ENCODE data around the gene RREB1. TPM values are rescaled to one million over a fixed set of nuclear protein-coding genes. Genes with fewer than 3 reads are reported as not detected.

The RREB1 gene
- polyA plus RNA-seq, 1 donor from 2014 or later: not detected

- H3K9ac ChIP-seq (ENCODE audit: low read length): no peak overlapping the region
- TF ChIP-seq CTCF (IDR thresholded peaks at IDR 0.05; ENCODE audit: poor library complexity, severe bottlenecking): no peak
- no peak for TF ChIP-seq EZH2 (IDR thresholded peaks at IDR 0.05; ENCODE audit: borderline replicate concordance, insufficient read depth, low read length, poor library complexity, severe bottlenecking)
- TF ChIP-seq TAF1 (IDR thresholded peaks at IDR 0.05; ENCODE audit: low read depth): no peak
- TF ChIP-seq RAD21 (conservative IDR thresholded peaks at IDR 0.05): no peak
- TF ChIP-seq MXI1 (conservative IDR thresholded peaks at IDR 0.05; ENCODE audit: poor library complexity, severe bottlenecking): no peak
- no peak for TF ChIP-seq REST (IDR thresholded peaks at IDR 0.05; ENCODE audit: borderline replicate concordance)
- TF ChIP-seq EP300 (conservative IDR thresholded peaks at IDR 0.05; ENCODE audit: poor library complexity, severe bottlenecking): no peak
- TF ChIP-seq POLR2AphosphoS5 (IDR thresholded peaks at IDR 0.05): no peak
- TF ChIP-seq SMC3 (conservative IDR thresholded peaks at IDR 0.05; ENCODE audit: poor library complexity): no peak
- no peak overlapping the region for H3K4me2 ChIP-seq (ENCODE audit: low read length)
- no peak overlapping the region for H3K4me3 ChIP-seq (ENCODE audit: low read length)
- no peak overlapping the region for H3K27ac ChIP-seq (ENCODE audit: low read length)
- H3K27me3 ChIP-seq (ENCODE audit: insufficient read depth, low read depth, low read length): no peaks in the 10 kb centered on the region
- H2AFZ ChIP-seq (ENCODE audit: low read depth, low read length): no peak overlapping the region
- H3K36me3 ChIP-seq (ENCODE audit: insufficient read depth, low read length): no peaks in the 10 kb centered on the region
- no peaks in the 10 kb centered on the region for H3K79me2 ChIP-seq (replicated peaks; ENCODE audit: insufficient read depth, low read length)
- no peaks in the 10 kb centered on the region for H4K20me1 ChIP-seq (ENCODE audit: insufficient read depth)
- no peaks in the 10 kb centered on the region for H3K9me2 ChIP-seq (ENCODE audit: insufficient read depth, low read length)
- H3F3A ChIP-seq (ENCODE audit: insufficient read depth, low read length, poor library complexity, severe bottlenecking): no peaks in the 10 kb centered on the region
- H3K9me3 ChIP-seq (ENCODE audit: low read length): no peaks in the 10 kb centered on the region
These were observed 83.0 kb downstream of the RREB1 start for GRCh38 chr6:7190791-7191190.

GRCh38 chr6:7193122-7193521, 85.4 kb downstream of the RREB1 start:
- Histone ChIP-seq H3K27me3 (ENCODE audit: insufficient read depth, low read depth, low read length) (no peaks in the 10 kb centered on the region), H3F3A (ENCODE audit: insufficient read depth, low read length, poor library complexity, severe bottlenecking) (no peaks in the 10 kb centered on the region), H3K27ac (ENCODE audit: low read length) (no peak overlapping the region), H3K4me2 (ENCODE audit: low read length) (no peak overlapping the region), H3K4me3 (ENCODE audit: low read length) (no peak overlapping the region), H3K79me2 (replicated peaks; ENCODE audit: insufficient read depth, low read length) (no peaks in the 10 kb centered on the region), H4K20me1 (ENCODE audit: insufficient read depth) (no peaks in the 10 kb centered on the region), H3K9ac (ENCODE audit: low read length) (no peak overlapping the region), H3K36me3 (ENCODE audit: insufficient read depth, low read length) (no peaks in the 10 kb centered on the region), H3K9me2 (ENCODE audit: insufficient read depth, low read length) (no peaks in the 10 kb centered on the region), H3K9me3 (ENCODE audit: low read length) (no peaks in the 10 kb centered on the region), H2AFZ (ENCODE audit: low read depth, low read length) (no peak overlapping the region)
- TF ChIP-seq RAD21 (conservative IDR thresholded peaks at IDR 0.05) (no peak), MXI1 (conservative IDR thresholded peaks at IDR 0.05; ENCODE audit: poor library complexity, severe bottlenecking) (no peak), EP300 (conservative IDR thresholded peaks at IDR 0.05; ENCODE audit: poor library complexity, severe bottlenecking) (no peak), SMC3 (conservative IDR thresholded peaks at IDR 0.05; ENCODE audit: poor library complexity) (no peak), CTCF (IDR thresholded peaks at IDR 0.05; ENCODE audit: poor library complexity, severe bottlenecking) (no peak), EZH2 (IDR thresholded peaks at IDR 0.05; ENCODE audit: borderline replicate concordance, insufficient read depth, low read length, poor library complexity, severe bottlenecking) (no peak), REST (IDR thresholded peaks at IDR 0.05; ENCODE audit: borderline replicate concordance) (no peak), POLR2AphosphoS5 (IDR thresholded peaks at IDR 0.05) (no peak), TAF1 (IDR thresholded peaks at IDR 0.05; ENCODE audit: low read depth) (no peak)
